WERI-Rb-1 (cell line): Measurements from ENCODE around the gene RNASEH2A.

Source experiments
- DNase-seq: peaks from one replicate; pipeline ENCODE4 v3.0.0-alpha.2; 2020
- H3K27ac ChIP-seq: fragments of 250-450 bp; sonication (Bioruptor Pico); 2 replicates; pipeline ENCODE4 v1.5.1; 2020; ENCODE audit warnings: mild to moderate bottlenecking, moderate library complexity
- H3K27me3 ChIP-seq: fragments of 250-450 bp; sonication (Bioruptor Pico); 2 replicates; pipeline ENCODE4 v1.5.1; 2021; ENCODE audit warnings: mild to moderate bottlenecking, low read depth, moderate library complexity; ENCODE audit not compliant: insufficient read depth, severe bottlenecking
- H3K36me3 ChIP-seq: fragments of 250-450 bp; sonication (Bioruptor Pico); 2 replicates; pipeline ENCODE4 v1.5.1; 2020; ENCODE audit warnings: mild to moderate bottlenecking, moderate library complexity
- H3K4me3 ChIP-seq: 2 replicates; pipeline ENCODE4 v1.5.1; 2011; ENCODE audit warnings: low read depth, mild to moderate bottlenecking, control low read depth, low read length
- H3K9me3 ChIP-seq: fragments of 250-450 bp; sonication (Bioruptor Pico); 2 replicates; pipeline ENCODE4 v1.5.1; 2021; ENCODE audit warnings: mild to moderate bottlenecking, moderate library complexity; ENCODE audit not compliant: severe bottlenecking
- TF ChIP-seq, protein P1 (sequence below): IDR thresholded peaks from 2 replicates; pipeline ENCODE4 v1.5.1; 2011; ENCODE audit warnings: low read depth, mild to moderate bottlenecking, control low read depth, inconsistent platforms, low read length

Gene RNASEH2A

GRCh38 chr19:12779162-12779993 lies 27.0 kb upstream of the RNASEH2A start:
- Histone ChIP-seq H3K27ac (peak overlapping the region; percentile 84), H3K27me3 (no peaks in the 10 kb centered on the region), H3K36me3 (peaks cover 2% of the 10 kb centered on the region), H3K9me3 (no peaks in the 10 kb centered on the region), H3K4me3 (no peak overlapping the region)
- TF ChIP-seq, protein P1, sequence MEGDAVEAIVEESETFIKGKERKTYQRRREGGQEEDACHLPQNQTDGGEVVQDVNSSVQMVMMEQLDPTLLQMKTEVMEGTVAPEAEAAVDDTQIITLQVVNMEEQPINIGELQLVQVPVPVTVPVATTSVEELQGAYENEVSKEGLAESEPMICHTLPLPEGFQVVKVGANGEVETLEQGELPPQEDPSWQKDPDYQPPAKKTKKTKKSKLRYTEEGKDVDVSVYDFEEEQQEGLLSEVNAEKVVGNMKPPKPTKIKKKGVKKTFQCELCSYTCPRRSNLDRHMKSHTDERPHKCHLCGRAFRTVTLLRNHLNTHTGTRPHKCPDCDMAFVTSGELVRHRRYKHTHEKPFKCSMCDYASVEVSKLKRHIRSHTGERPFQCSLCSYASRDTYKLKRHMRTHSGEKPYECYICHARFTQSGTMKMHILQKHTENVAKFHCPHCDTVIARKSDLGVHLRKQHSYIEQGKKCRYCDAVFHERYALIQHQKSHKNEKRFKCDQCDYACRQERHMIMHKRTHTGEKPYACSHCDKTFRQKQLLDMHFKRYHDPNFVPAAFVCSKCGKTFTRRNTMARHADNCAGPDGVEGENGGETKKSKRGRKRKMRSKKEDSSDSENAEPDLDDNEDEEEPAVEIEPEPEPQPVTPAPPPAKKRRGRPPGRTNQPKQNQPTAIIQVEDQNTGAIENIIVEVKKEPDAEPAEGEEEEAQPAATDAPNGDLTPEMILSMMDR: peak; percentile 34; the same call in 1 of the 2 replicates
- DNase-seq: peak; percentile 50

DNA sequence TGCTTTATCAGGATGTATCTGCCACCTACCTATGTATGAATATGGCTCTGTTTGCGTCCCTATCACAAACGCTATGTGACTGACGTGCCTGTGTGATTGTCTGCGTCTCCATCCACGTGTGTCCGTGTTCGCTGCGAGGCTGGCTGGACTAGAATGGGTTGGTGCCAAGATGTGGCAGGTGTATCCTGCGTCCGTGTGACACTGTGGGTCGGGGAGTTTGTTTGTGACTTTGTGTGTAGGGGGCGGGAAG lies 24.3 kb upstream of the RNASEH2A start:
- H3K36me3 ChIP-seq: no peaks in the 10 kb centered on the region
- TF ChIP-seq, protein P1: no peak
- peak overlapping the region; percentile 56 for H3K4me3 ChIP-seq
- no peaks in the 10 kb centered on the region for H3K9me3 ChIP-seq
- DNase-seq: no peak
- no peaks in the 10 kb centered on the region for H3K27me3 ChIP-seq
- H3K27ac ChIP-seq: peak overlapping the region; percentile 96

DNA sequence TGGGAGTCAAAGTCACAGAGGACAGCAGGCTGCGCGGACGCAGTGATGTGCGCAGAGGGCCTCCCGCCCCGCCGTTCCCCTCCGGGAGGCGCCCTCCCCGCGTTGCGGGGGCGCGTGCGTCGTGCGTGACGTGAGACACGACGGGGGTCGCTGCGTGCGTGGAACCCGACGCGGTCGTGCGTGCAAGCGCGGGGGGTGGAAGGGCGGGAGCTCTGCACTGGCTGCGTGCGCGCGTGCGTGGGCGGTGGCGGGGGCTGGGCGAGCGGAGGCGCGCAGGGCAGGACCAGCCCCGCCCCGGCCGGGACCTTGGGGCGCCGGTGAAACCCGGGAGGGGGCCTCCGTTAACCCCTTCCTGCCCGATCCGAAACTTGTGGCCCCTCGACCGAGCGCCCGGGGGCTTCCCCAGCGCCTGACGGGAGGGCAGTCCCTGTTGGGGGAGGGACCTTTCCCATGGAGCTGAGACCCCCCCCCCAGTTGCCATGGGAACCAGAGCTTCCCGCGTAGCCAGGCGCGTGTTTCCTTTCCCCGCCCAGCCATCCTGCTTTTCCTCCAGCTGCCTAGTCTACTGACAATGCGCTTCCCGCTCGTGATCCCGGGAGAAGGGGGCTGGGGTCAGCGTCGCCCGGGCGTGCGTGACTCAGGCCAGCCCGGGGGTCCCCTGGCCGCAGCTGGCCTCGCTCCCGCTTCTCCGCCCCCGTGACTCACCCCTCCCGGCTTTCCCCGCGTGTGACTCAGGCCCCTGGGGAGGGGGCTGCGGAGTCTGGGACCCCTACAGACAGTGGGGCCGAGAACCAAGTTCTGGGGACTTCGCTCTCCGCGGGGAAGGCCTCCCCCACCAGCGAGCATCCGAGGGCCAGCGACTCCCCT lies 23.7 kb upstream of the RNASEH2A start:
- Histone ChIP-seq H3K27me3 (no peaks in the 10 kb centered on the region), H3K9me3 (no peaks in the 10 kb centered on the region), H3K4me3 (peak overlapping the region; percentile 56), H3K36me3 (no peaks in the 10 kb centered on the region), H3K27ac (peak overlapping the region; percentile 96)
- peak; percentile 87 for DNase-seq
- TF ChIP-seq, protein P1: peak; percentile 43

DNA sequence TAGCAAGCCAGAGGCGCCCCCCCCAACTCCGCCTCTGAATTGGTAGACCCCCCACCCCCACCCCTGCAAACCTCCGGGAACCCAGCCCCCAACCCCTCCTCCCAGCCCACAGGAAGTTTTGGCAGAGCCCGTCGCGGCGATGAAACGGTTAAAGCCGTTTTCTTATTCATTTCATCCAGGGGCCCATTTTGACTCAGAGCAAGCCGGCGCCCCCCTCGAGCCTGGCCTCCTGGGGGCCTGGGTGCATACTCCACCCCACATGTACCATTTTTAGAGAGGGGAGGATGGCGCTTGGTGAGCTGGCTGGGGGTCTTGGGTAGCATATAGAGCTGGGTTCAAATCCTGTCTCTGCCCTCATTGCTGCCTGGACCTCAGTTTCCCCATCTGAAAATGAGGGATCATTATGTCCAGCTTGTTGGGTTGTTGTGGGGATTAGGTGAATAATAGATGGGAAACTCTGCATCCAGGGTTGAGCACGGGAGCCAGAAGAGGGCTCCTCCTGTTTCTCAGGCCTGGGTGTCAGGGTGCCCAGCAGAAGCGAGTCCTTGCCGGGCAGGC lies 23.0 kb upstream of the RNASEH2A start:
- Histone ChIP-seq H3K4me3 (peak overlapping the region; percentile 56), H3K9me3 (no peaks in the 10 kb centered on the region), H3K36me3 (no peaks in the 10 kb centered on the region), H3K27me3 (no peaks in the 10 kb centered on the region), H3K27ac (peak overlapping the region; percentile 96)
- TF ChIP-seq, protein P1: no peak
- DNase-seq: no peak

GRCh38 chr19:12783849-12784393 lies 22.5 kb upstream of the RNASEH2A start:
- Histone ChIP-seq H3K36me3 (no peaks in the 10 kb centered on the region), H3K9me3 (no peaks in the 10 kb centered on the region), H3K27ac (peak overlapping the region; percentile 96), H3K4me3 (no peak overlapping the region), H3K27me3 (no peaks in the 10 kb centered on the region)
- no peak for DNase-seq
- TF ChIP-seq, protein P1: no peak
